PC-9 (cell line): Measurements from ENCODE around the gene MLXIPL.

Experiments used
- CTCF ChIP-seq: fragments of 200-600 bp; sonication (generic); conservative IDR thresholded peaks from 2 replicates; pipeline ENCODE4 v1.6.1; 2017; ENCODE audit warnings: mixed run types, antibody characterized with exemption, mild to moderate bottlenecking, moderate library complexity
- EZH2 ChIP-seq: fragments of 200-600 bp; sonication (generic); IDR thresholded peaks from 2 replicates; pipeline ENCODE4 v1.8.0; 2017; ENCODE audit warnings: antibody characterized with exemption, low read depth

- TF ChIP-seq CTCF (no peak), EZH2 (no peak)
Observed at GRCh38 chr7:73577627-73578341, 46.5 kb downstream of the MLXIPL start.
